Osteoblast (primary cell): ENCODE data around the gene TRIM25. TPM values are rescaled to one million over a fixed set of nuclear protein-coding genes. Genes with fewer than 3 reads are reported as not detected.

ENCODE experiments used
- DNase-seq: peaks from one replicate; pipeline ENCODE4 v3.0.0; 2011; ENCODE audit warnings: low spot score, mixed read lengths; ENCODE audit not compliant: insufficient read length; ENCODE audit errors: missing footprints
- H2AFZ ChIP-seq: 2 replicates; pipeline ENCODE4 v1.6.0; 2011; ENCODE audit warnings: mild to moderate bottlenecking, low read length
- H3K27ac ChIP-seq: 2 replicates; pipeline ENCODE4 v1.5.1; 2011; ENCODE audit warnings: mild to moderate bottlenecking, low read depth, low read length, moderate library complexity
- H3K27me3 ChIP-seq: 2 replicates; pipeline ENCODE4 v1.6.0; 2012; ENCODE audit warnings: mild to moderate bottlenecking, control low read depth, inconsistent platforms, low read length, moderate library complexity; ENCODE audit not compliant: insufficient read depth
- H3K36me3 ChIP-seq: 2 replicates; pipeline ENCODE4 v1.5.1; 2011; ENCODE audit warnings: mild to moderate bottlenecking, low read length, control low read depth, moderate library complexity; ENCODE audit not compliant: insufficient read depth
- H3K4me1 ChIP-seq: 2 replicates; pipeline ENCODE4 v1.5.1; 2011; ENCODE audit warnings: mild to moderate bottlenecking, low read length, control low read depth, moderate library complexity; ENCODE audit not compliant: insufficient read depth
- H3K4me2 ChIP-seq: 2 replicates; pipeline ENCODE4 v1.6.0; 2011; ENCODE audit warnings: mild to moderate bottlenecking, low read length; ENCODE audit not compliant: insufficient read depth
- H3K4me3 ChIP-seq: fragments of 200-600 bp; sonication (generic); 3 replicates; pipeline ENCODE4 v1.5.1; 2012; ENCODE audit warnings: mild to moderate bottlenecking, low read length, inconsistent platforms; ENCODE audit not compliant: insufficient read depth
- H3K79me2 ChIP-seq: 2 replicates; pipeline ENCODE4 v1.6.0; 2012; ENCODE audit warnings: mild to moderate bottlenecking, low read length, control low read depth, inconsistent platforms; ENCODE audit not compliant: insufficient read depth
- H3K9me3 ChIP-seq: 2 replicates; pipeline ENCODE4 v1.5.1; 2011; ENCODE audit warnings: low read depth, low read length, control low read depth
- H4K20me1 ChIP-seq: 2 replicates; pipeline ENCODE4 v1.6.0; 2012; ENCODE audit warnings: mild to moderate bottlenecking, low read length, control low read depth; ENCODE audit not compliant: insufficient read depth
- CTCF ChIP-seq: IDR thresholded peaks from 2 replicates; pipeline ENCODE4 v1.5.1; 2011; ENCODE audit warnings: mild to moderate bottlenecking, low read depth, low read length, moderate library complexity; ENCODE audit errors: extremely low read depth
- total RNA-seq: library from RNA; depleted of rRNA; stranded (reverse); fragments of >200 nt; gene quantifications from 2 replicates; pipeline ENCODE4 v1.2.3, GENCODE V29; 2012

The TRIM25 gene
- total RNA-seq, 1 donor, result 49.9 TPM

DNA sequence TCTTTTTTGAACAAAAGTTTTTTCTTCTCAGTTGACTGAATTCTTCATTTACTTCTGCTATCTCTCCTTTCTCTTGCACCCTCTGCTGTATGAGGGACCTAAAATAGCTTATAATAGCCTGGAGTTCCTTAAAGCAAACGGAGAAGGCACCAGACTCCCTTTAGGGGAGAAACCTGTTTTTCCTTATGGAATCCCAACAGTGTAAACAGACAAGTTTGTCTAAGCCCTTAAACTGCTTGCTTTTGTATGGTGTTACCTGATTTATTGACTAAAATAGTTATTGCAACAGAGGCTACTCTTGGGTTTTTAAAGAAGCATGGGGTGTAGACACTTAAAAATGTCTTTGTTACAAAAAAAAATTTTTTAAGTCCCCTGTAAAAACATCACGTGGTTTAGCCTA is 12.9 kb upstream of the TRIM25 start:
- Histone ChIP-seq H3K4me2 (no peak overlapping the region), H3K27me3 (no peaks in the 10 kb centered on the region), H3K27ac (no peak overlapping the region), H3K36me3 (no peaks in the 10 kb centered on the region), H3K79me2 (no peaks in the 10 kb centered on the region), H3K4me1 (no peaks in the 10 kb centered on the region), H3K9me3 (no peaks in the 10 kb centered on the region), H3K4me3 (no peak overlapping the region), H2AFZ (no peak overlapping the region), H4K20me1 (no peaks in the 10 kb centered on the region)
- no peak for DNase-seq
- no peak for TF ChIP-seq CTCF

- Histone ChIP-seq H3K9me3 (no peaks in the 10 kb centered on the region), H3K79me2 (no peaks in the 10 kb centered on the region), H3K4me1 (no peaks in the 10 kb centered on the region), H2AFZ (no peak overlapping the region), H3K4me2 (no peak overlapping the region), H3K36me3 (no peaks in the 10 kb centered on the region), H4K20me1 (no peaks in the 10 kb centered on the region), H3K27me3 (no peaks in the 10 kb centered on the region), H3K27ac (no peak overlapping the region), H3K4me3 (no peak overlapping the region)
- no peak for TF ChIP-seq CTCF
- no peak for DNase-seq
Observed at GRCh38 chr17:56926270-56926669, 12.4 kb upstream of the TRIM25 start.

GRCh38 chr17:56925088-56925487 is 11.2 kb upstream of the TRIM25 start:
- no peaks in the 10 kb centered on the region for H4K20me1 ChIP-seq
- no peak overlapping the region for H2AFZ ChIP-seq
- no peaks in the 10 kb centered on the region for H3K36me3 ChIP-seq
- TF ChIP-seq CTCF, result no peak
- no peaks in the 10 kb centered on the region for H3K4me1 ChIP-seq
- no peak overlapping the region for H3K4me2 ChIP-seq
- no peaks in the 10 kb centered on the region for H3K9me3 ChIP-seq
- H3K27me3 ChIP-seq, result no peaks in the 10 kb centered on the region
- no peak for DNase-seq
- H3K27ac ChIP-seq, result no peak overlapping the region
- no peaks in the 10 kb centered on the region for H3K79me2 ChIP-seq
- H3K4me3 ChIP-seq, result no peak overlapping the region

GRCh38 chr17:56919717-56920116 is 5.9 kb upstream of the TRIM25 start:
- Histone ChIP-seq H2AFZ (no peak overlapping the region), H3K27me3 (no peaks in the 10 kb centered on the region), H4K20me1 (no peaks in the 10 kb centered on the region), H3K9me3 (no peaks in the 10 kb centered on the region), H3K79me2 (peaks cover 4% of the 10 kb centered on the region), H3K4me2 (no peak overlapping the region), H3K36me3 (no peaks in the 10 kb centered on the region), H3K4me1 (peaks cover 15% of the 10 kb centered on the region), H3K27ac (no peak overlapping the region), H3K4me3 (no peak overlapping the region)
- TF ChIP-seq CTCF, result no peak
- no peak for DNase-seq
